Endothelial cell of umbilical vein (primary cell): ENCODE results near the gene SEMA7A. TPM values are rescaled to one million over a fixed set of nuclear protein-coding genes. Genes with fewer than 3 reads are reported as not detected.

ENCODE experiments used
- BruUV-seq: library from RNA; stranded (reverse); fragments of 400-500 nt; replicated peaks from 2 replicates; lab custom pipeline; 2021; lab: Mats Ljungman, UMichigan
- CTCF ChIA-PET: fragments of 300-600, 350-600 bp; sonication (Branson Sonifier 250); formaldehyde crosslinking; loops from one replicate; lab custom pipeline; 2021; ENCODE audit warnings: antibody characterized with exemption, inconsistent platforms; lab: Charles Lee
- POLR2A ChIA-PET: fragments of 300-600, 350-600 bp; sonication (Branson Sonifier 250); formaldehyde crosslinking; loops from one replicate; lab custom pipeline; 2021; ENCODE audit warnings: antibody characterized with exemption, inconsistent platforms; lab: Charles Lee
- DNase-seq: peaks from one replicate; pipeline ENCODE4 v3.0.0-alpha.2; 2011; ENCODE audit warnings: low read depth, low spot score
- FAIRE-seq: peaks from 2 replicates; lab custom pipeline; 2011; peaks lifted over from hg19 to GRCh38; lab: Jason Lieb, UNC
- H2AFZ ChIP-seq: 2 replicates; pipeline ENCODE4 v1.6.0; 2012; ENCODE audit warnings: low read depth, low read length, control low read depth, inconsistent platforms
- H3K27ac ChIP-seq: 2 replicates; pipeline ENCODE4 v1.5.1; 2011; ENCODE audit warnings: low read depth, mild to moderate bottlenecking, control low read depth, low read length, moderate library complexity; ENCODE audit not compliant: insufficient read depth
- H3K27me3 ChIP-seq, 2 experiments: 2 replicates each; pipeline versions ENCODE4 v1.6.0 to v1.6.1; 2011; ENCODE audit warnings: low read length in 2 of 2, mixed read lengths in 1 of 2; ENCODE audit not compliant: control insufficient read depth in 2 of 2, insufficient read depth in 2 of 2
- H3K36me3 ChIP-seq, 2 experiments: 2 replicates in 1 of 2; 3 replicates in 1 of 2; pipeline ENCODE4 v1.5.1; 2011; ENCODE audit warnings: low read length in 2 of 2, mild to moderate bottlenecking in 1 of 2, moderate library complexity in 1 of 2; ENCODE audit not compliant: control insufficient read depth in 2 of 2, insufficient read depth in 2 of 2; ENCODE audit errors: extremely low read depth in 1 of 2
- H3K4me1 ChIP-seq: 3 replicates; pipeline ENCODE4 v1.5.1; 2011; ENCODE audit warnings: mild to moderate bottlenecking, low read length; ENCODE audit not compliant: control insufficient read depth, insufficient read depth; ENCODE audit errors: extremely low read depth
- H3K4me2 ChIP-seq: 2 replicates; pipeline ENCODE4 v1.6.1; 2011; ENCODE audit warnings: low read length, control low read depth, mixed read lengths; ENCODE audit not compliant: insufficient read depth
- H3K4me3 ChIP-seq, 3 experiments: fragments of 200-600 bp in 1 of 3; sonication (generic), shearing (Covaris generic) in 1 of 3; replicated peaks in 1 of 3; 2 replicates each; pipeline ENCODE4 v1.5.1; 2011 to 2016; ENCODE audit warnings: control low read depth in 3 of 3, low read length in 3 of 3, mild to moderate bottlenecking in 2 of 3, inconsistent platforms in 1 of 3, low read depth in 1 of 3, moderate library complexity in 1 of 3; ENCODE audit not compliant: insufficient read depth in 1 of 3
- H3K79me2 ChIP-seq: 2 replicates; pipeline ENCODE4 v1.6.0; 2012; ENCODE audit warnings: low read length, inconsistent platforms; ENCODE audit not compliant: control insufficient read depth, insufficient read depth
- H3K9ac ChIP-seq: replicated peaks from 2 replicates; pipeline ENCODE3; 2011; ENCODE audit warnings: low read length, control low read depth; ENCODE audit not compliant: insufficient read depth; ENCODE audit errors: extremely low read depth
- H3K9me1 ChIP-seq: replicated peaks from 3 replicates; pipeline ENCODE4 v1.6.0; 2011; ENCODE audit warnings: mild to moderate bottlenecking, low read length; ENCODE audit not compliant: control insufficient read depth, insufficient read depth; ENCODE audit errors: extremely low read depth
- H3K9me3 ChIP-seq: replicated peaks from 2 replicates; pipeline ENCODE4 v1.5.1; 2012; ENCODE audit warnings: low read length, inconsistent platforms; ENCODE audit not compliant: control insufficient read depth, insufficient read depth
- H4K20me1 ChIP-seq: replicated peaks from 2 replicates; pipeline ENCODE3; 2011; ENCODE audit warnings: mild to moderate bottlenecking, low read length; ENCODE audit not compliant: control insufficient read depth, insufficient read depth; ENCODE audit errors: extremely low read depth
- EZH2 ChIP-seq: IDR thresholded peaks from 2 replicates; pipeline ENCODE4 v1.6.1; 2012; ENCODE audit warnings: borderline replicate concordance, low read depth, mild to moderate bottlenecking, moderate library complexity, low read length, inconsistent platforms; ENCODE audit not compliant: severe bottlenecking
- FOS ChIP-seq: IDR thresholded peaks from 2 replicates; pipeline ENCODE4 v1.6.1; 2011; ENCODE audit warnings: mild to moderate bottlenecking, low read length, moderate library complexity, borderline replicate concordance; ENCODE audit not compliant: insufficient read depth
- GATA2 ChIP-seq: IDR thresholded peaks from 2 replicates; pipeline ENCODE4 v1.7.0; 2011; ENCODE audit warnings: low read depth, mild to moderate bottlenecking, moderate library complexity, mixed read lengths, low read length; ENCODE audit not compliant: insufficient read length, insufficient read depth
- JUN ChIP-seq: IDR thresholded peaks from 2 replicates; pipeline ENCODE4 v1.6.1; 2011; ENCODE audit warnings: borderline replicate concordance, low read depth; ENCODE audit not compliant: insufficient read length, insufficient read depth
- MYC ChIP-seq: IDR thresholded peaks from one replicate; pipeline ENCODE4 v1.6.1; 2011; ENCODE audit warnings: mild to moderate bottlenecking, low read depth, low read length
- POLR2A ChIP-seq: IDR thresholded peaks from 2 replicates; pipeline ENCODE4 v1.6.1; 2012; ENCODE audit warnings: low read depth, mild to moderate bottlenecking, control low read depth, low read length
- POLR2AphosphoS5 ChIP-seq: IDR thresholded peaks from 2 replicates; pipeline ENCODE4 v1.6.1; 2012; ENCODE audit warnings: low read depth, mild to moderate bottlenecking, control low read depth, low read length, moderate library complexity; ENCODE audit not compliant: insufficient read depth
- dilution Hi-C: fragments of 300-500 bp; cut with MboI; formaldehyde crosslinking; loops from one replicate; pipeline ENCODE4 v1.15.0; 2019; ENCODE audit warnings: low sequenced_read_pairs; ENCODE audit not compliant: extremely low pct_ligation_motif_present
- intact Hi-C: fragments of 100-400 bp; cut with micrococcal nuclease; formaldehyde crosslinking; loops from one replicate; pipeline ENCODE4 v1.10.0; 2022
- polyA plus RNA-seq, 4 experiments: library from polyadenylated mRNA; depleted of rRNA in 3 of 4; stranded (reverse) in 3 of 4; unstranded in 1 of 4; fragments of >200 nt; gene quantifications; 2 replicates each; pipeline versions ENCODE4 v1.2.1 to v1.2.3, GENCODE V29; 2011 to 2012; ENCODE audit warnings: missing spikeins in 1 of 4
- total RNA-seq: library from RNA; stranded (reverse); gene quantifications from 2 replicates; pipeline ENCODE4 v1.2.3, GENCODE V29; 2021
- TF ChIP-seq, protein P1 (sequence below), 2 donors: IDR thresholded peaks; 1 replicate in 1 of 2; 2 replicates in 1 of 2; pipeline ENCODE4 v1.5.1; 2011; ENCODE audit warnings: low read length in 2 of 2, mild to moderate bottlenecking in 2 of 2, moderate library complexity in 2 of 2, control low read depth in 1 of 2, inconsistent platforms in 1 of 2, low read depth in 1 of 2; ENCODE audit not compliant: insufficient read depth in 1 of 2; ENCODE audit errors: extremely low read depth in 1 of 2
- TF ChIP-seq, protein P2 (sequence below): IDR thresholded peaks from 2 replicates; pipeline ENCODE4 v1.6.1; 2011; ENCODE audit not compliant: insufficient read depth, insufficient read length

SEMA7A gene
- total and polyA plus RNA-seq, 2 donors (not counting 3 experiments of a cell fraction or from before 2014, with no cell fraction given): 1.7 to 2.0 TPM

DNA sequence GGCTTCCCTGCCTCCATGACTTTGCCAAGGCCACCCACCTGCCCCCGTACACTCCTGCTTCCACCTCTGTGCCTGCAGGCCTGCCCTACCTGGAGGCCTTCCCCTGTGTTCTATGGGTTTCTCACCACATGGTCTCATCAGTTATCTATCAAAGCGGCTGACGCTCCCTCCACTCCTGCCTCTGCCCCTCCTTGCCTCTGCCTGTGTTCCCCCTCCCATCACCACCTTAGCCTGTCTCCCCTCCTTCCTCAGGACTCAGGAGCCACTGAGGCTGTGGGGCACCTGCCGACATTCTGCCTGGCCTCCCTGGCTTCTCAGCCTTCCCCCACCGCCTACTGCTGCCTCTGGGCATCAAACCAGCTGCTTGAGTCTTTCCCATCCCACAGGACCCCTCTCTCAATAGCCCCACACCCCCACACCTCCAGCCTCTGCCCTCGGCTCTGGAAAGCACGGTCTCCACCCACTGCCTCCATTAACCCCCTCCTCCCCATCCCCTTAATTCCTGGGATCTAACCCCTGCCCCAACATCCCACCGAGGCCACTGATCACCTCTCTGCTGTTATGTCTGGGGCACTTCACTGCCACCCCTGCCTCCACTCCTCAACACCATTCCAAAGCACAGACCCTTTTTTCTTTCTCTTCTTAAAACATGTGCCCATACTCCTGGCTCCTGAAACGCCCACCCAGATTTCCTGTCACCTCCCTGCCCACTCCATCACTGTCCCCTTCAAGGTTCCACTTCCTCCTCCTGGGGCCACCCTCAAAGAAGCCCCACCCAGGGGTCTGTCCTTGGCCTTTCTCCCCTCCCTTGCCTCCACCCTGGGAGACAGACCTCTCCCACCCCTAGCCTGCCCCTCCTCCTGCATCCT is 41.9 kb downstream of the SEMA7A start:
- Histone ChIP-seq H3K4me1 (no peaks in the 10 kb centered on the region), H4K20me1 (no peaks in the 10 kb centered on the region), H3K4me2 (no peak overlapping the region), H3K27ac (no peak overlapping the region), H2AFZ (no peak overlapping the region), H3K79me2 (no peaks in the 10 kb centered on the region), H3K4me3 (no peak overlapping the region), H3K9me1 (no peaks in the 10 kb centered on the region), H3K27me3 (no peaks in the 10 kb centered on the region), H3K9ac (no peak overlapping the region), H3K36me3 (no peaks in the 10 kb centered on the region), H3K9me3 (no peaks in the 10 kb centered on the region)
- no TSS peak for BruUV-seq
- intact Hi-C loops: no loop called here
- ChIA-PET POLR2A (no interaction called here), CTCF (interaction anchor here (1.4 kb wide), 1 partner anchor 47 kb away, joined by 3 read pairs; no protein-coding TSS in a partner anchor)
- DNase-seq: no peak
- dilution Hi-C loops: no loop called here
- FAIRE-seq: no peak
- TF ChIP-seq, protein P1, sequence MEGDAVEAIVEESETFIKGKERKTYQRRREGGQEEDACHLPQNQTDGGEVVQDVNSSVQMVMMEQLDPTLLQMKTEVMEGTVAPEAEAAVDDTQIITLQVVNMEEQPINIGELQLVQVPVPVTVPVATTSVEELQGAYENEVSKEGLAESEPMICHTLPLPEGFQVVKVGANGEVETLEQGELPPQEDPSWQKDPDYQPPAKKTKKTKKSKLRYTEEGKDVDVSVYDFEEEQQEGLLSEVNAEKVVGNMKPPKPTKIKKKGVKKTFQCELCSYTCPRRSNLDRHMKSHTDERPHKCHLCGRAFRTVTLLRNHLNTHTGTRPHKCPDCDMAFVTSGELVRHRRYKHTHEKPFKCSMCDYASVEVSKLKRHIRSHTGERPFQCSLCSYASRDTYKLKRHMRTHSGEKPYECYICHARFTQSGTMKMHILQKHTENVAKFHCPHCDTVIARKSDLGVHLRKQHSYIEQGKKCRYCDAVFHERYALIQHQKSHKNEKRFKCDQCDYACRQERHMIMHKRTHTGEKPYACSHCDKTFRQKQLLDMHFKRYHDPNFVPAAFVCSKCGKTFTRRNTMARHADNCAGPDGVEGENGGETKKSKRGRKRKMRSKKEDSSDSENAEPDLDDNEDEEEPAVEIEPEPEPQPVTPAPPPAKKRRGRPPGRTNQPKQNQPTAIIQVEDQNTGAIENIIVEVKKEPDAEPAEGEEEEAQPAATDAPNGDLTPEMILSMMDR (IDR thresholded peaks at IDR 0.05; ENCODE audit: extremely low read depth in 1 of 2, insufficient read depth in 1 of 2, low read depth in 1 of 2, low read length in 2 of 2): no peak
- no peak for TF ChIP-seq MYC
- TF ChIP-seq POLR2A: no peak
- TF ChIP-seq, protein P2, sequence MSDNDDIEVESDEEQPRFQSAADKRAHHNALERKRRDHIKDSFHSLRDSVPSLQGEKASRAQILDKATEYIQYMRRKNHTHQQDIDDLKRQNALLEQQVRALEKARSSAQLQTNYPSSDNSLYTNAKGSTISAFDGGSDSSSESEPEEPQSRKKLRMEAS: no peak
- TF ChIP-seq GATA2: no peak
- no peak for TF ChIP-seq EZH2
- no peak for TF ChIP-seq JUN
- TF ChIP-seq POLR2AphosphoS5: no peak
- TF ChIP-seq FOS: no peak
